Measurements from ENCODE around the gene PIEZO1. TPM values are rescaled to one million over a fixed set of nuclear protein-coding genes. Genes with fewer than 3 reads are reported as not detected.
"Not testable (repeated sequence)": the region's sequence is repeated elsewhere in the genome, so short reads cannot be mapped to it uniquely, and the experiment has no call there.

Gene PIEZO1
- total RNA-seq, 1 donor from 2014 or later, result 111 TPM

DNA sequence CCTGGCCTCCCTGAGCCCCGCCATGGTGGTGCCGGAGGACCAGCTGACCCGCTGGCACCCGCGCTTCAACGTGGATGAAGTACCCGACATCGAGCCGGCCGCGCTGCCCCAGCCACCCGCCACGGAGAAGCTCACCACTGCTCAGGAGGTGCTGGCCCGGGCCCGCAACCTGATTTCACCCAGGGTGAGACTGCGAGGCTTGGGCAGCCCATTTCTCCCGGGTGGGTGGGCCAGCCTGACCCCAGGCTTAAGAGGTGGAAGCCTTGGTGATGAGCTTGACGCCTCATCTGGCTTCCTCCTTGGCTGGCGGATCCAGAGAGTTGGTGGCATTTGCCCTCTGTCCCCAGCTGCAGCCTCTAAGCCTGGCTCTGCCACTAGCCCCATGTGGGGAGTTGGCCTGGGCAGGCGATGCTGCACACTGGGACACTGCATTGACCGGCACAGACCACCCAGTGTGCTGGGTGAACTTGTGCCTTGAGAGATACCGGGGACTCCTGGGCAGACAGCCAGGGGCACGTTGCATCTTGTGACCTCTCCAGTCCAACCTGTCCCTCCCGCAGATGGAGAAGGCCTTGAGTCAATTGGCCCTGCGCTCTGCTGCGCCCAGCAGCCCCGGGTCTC lies 21.6 kb upstream of the PIEZO1 start:
- ATAC-seq, result no peak
- intact Hi-C loops (cut with DNase I), result no loop called here
- no peak for DNase-seq (ENCODE audit: low spot score)

DNA sequence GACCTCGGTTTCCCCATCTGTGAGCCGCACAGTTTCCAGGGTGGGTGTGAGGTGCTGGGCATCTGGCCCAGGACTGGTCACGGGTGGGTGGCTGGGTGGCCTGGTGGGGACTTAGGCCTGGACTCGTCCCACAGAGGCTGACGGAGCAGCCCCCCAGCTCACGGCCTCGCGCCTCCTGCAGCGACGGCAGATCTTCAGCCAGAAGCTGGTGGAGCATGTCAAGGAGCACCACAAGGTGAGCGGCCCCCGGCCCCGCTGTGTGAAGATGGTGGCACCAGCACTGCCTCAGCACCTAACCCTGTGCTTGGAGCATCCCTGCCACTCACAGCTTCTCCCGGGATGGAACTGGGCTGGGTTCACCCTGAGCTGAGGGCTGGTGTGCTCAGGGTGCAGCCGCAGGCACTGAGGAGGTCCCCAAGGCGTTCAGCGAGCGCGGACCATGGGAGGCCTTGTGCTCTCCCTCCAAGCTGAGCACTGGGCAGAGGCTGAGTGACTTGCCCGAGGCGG lies 20.9 kb upstream of the PIEZO1 start:
- ATAC-seq, result no peak
- no peak for DNase-seq (ENCODE audit: low spot score)
- intact Hi-C loops (cut with DNase I), result no loop called here

DNA sequence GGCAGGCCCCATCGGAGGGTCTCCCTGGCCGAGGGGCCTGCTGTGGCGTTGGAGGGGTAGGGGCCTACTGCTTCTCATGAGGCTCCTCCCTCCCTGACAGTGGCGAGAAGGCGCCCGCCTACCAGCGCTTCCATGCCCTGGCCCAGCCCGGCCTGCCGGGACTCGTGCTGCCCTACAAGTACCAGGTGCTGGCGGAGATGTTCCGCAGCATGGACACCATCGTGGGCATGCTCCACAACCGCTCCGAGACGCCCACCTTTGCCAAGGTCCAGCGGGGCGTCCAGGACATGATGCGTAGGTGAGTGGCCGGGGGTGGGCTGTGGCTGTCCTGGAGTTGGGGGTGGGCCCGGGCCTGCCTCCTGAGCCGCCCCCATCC lies 20.3 kb upstream of the PIEZO1 start:
- no peak for ATAC-seq
- DNase-seq (ENCODE audit: low spot score), result no peak
- intact Hi-C loops (cut with DNase I), result no loop called here

DNA sequence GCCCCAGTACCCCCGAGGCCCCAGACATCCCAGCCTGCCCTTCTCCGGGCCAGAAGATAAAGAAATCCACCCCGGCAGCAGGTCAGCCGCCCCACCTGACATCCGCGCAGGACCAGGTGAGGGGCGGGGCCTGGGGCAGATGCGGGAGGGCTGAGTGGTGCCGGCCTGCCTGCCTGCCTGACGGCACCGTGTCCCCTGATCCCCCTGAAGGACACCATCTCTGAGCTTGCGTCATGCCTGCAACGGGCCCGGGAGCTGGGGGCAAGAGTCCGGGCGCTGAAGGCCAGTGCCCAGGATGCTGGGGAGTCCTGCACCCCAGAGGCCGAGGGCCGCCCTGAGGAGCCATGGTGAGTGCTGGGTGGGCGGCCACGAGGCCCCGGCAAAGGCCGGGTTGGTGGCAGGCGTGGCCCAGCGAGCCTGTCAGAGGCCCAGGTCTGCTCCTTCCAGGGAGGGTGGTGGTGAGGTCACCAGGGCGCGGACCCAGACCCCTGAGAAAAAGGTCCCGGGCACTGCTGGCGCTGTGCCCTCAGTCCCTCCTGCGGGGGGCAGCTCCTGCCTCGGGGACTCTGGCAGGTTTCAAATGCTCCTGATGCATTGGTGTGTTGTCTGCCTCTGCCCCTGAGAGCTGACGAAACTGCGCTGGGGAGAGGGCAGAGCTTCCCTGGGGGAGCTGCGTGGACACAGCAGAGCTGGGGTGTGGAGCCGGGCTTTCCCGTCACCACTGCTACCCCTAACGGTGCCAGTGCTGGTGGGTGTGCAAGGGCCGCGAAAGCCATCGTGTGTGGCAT lies 19.7 kb upstream of the PIEZO1 start:
- ATAC-seq (peak; percentile 2), DNase-seq (ENCODE audit: low spot score) (no peak)
- intact Hi-C loops (cut with DNase I), result no loop called here

DNA sequence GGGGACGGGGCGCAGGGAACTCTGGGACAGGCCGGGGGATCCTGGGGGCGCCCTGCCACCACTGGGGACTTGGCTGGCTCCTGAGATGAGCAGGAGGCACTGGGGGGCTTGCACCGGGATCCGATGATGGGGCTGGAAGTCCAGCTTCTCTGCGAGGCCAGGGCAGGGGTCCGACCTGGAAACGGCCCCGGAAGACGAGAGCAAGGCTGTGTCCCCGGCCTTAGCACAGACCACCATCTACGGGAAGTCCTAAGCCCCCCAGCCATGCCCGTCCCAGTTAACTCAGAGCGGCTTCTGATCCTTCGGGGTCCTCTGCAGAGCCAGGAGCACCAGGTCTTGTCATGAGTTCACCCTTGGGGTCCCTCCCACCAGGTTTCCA lies 19.1 kb upstream of the PIEZO1 start:
- intact Hi-C loops (cut with DNase I), result no loop called here
- ATAC-seq (no peak), DNase-seq (ENCODE audit: low spot score) (no peak)

DNA sequence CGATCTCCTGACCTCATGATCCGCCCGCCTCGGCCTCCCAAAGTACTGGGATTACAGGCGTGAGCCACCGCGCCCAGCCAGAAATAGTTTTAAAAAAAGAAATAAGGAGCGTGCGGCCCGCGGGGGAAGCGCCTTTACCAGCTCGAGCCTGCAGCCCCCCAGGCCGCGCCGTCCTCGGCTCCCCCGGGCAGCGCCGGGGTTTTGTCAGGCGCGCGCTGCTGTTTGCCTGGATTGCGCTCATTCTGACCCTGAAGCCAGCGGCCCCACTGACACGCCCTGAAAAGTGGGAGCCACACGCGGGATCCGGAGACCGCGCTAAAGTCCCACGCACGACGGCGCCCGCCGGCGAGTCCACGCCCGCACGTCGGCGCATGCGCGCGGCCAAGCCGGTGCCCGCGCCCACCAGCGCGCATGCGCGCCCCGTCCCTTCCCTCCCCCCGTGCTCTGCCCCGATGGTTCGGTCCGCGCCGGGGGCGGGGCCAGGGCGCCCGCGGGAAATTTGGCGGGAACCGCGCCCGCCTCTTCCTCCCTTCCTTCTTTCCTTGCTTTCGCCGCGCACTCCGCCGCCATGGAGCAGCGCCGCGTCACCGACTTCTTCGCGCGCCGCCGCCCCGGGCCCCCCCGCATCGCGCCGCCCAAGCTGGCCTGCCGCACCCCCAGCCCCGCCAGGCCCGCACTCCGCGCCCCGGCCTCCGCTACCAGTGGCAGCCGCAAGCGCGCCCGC lies 18.4 kb upstream of the PIEZO1 start, which contains the start of gene CDT1:
Gene CDT1, plus strand, starts transcription at position 526 of the 724 bp plus-strand sequence. Its CDS starts 43 bp downstream, at position 569.
- intact Hi-C loops (cut with DNase I), result no loop called here
- peak; percentile 93 for DNase-seq (ENCODE audit: low spot score)
- peak; percentile 68 for ATAC-seq

DNA sequence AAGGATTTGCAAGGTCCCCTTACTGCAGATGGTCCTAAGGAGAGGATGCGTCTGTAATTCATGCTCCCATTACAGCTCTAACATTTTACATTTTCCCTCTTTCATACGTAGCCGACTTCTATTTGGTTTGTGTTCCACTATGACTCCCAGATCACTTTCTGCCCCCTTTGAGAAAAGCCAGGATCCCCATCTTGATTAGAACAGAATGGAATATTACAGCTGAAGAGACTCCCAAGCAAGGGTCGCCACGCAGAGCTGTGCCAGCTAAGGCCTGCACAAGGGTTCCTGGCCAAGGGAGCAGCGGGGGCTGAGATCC lies 15.2 kb upstream of the PIEZO1 start:
- DNase-seq (ENCODE audit: low spot score), result no peak
- no peak for ATAC-seq
- intact Hi-C loops (cut with DNase I), result no loop called here

DNA sequence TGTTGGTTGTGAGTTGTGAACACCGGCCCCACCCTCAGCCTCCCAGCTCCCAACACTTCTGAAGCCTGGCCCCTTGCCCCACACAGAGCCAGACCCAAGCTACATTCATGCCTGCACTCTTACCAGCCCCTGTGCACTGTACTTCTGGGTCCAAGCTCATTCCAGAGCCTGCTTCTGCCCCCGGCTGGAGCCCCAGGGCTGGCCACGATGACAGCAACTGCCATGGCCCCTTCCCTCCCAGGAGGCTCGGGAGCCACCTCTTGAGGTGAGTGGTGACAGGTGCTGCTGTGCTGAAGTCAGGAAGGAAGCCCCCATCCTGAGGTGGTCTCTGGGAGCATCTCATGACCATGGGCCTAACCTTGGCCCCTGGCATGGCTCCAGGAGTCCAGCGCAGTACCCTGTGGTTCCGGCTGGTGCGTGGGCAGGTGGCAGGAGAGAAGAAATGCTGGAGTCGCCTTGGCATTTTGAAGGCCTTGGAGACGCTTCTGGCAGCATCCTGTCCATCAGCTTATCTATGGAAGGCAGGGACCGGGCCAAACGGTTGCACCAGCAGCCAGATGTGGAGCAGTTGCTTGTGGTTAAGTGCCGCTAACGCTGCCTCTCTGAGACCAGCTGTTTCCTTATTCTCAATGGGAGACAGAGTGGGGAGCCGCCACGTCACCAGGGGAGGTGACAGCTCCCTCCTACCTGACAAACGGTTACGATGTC lies 14.7 kb upstream of the PIEZO1 start:
- DNase-seq (ENCODE audit: low spot score) (no peak), ATAC-seq (no peak)

DNA sequence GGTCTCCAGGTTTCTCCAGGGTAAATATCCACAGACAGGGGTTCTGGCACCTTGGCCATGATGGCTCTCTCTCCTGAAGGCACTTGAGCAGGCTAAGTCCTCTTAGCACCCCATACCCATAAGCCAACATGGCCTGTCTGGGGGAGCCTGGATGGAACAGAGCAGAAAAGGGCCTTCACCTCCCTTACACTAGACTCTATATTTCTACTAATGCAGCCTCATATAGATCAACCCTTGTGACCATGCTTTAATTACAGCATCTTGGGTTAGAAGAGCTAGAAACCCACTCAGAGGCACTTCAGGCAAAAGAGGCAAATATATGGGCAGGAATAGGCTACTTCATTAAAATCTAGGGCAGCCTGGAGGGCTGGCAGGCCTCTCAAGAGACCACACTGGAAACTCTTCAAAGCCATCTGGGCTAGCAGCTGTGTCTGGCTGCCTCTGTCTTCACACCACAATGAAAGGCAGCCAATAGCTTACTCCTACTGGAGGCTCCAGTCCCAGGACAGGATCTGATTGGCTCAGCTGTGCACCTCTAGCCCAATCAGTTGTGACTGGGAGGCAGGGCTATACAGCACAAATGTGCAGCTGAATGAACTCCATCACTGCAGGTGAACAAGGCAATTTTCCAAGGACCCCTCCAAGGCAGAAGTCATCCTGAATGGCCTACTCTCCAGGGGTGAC lies 13.9 kb upstream of the PIEZO1 start:
- ATAC-seq (no peak), DNase-seq (ENCODE audit: low spot score) (no peak)
- intact Hi-C loops (cut with DNase I), result no loop called here

More for the DNA sequence above, 14.7 kb upstream of the PIEZO1 start:
- intact Hi-C loops (cut with DNase I), result no loop called here

DNA sequence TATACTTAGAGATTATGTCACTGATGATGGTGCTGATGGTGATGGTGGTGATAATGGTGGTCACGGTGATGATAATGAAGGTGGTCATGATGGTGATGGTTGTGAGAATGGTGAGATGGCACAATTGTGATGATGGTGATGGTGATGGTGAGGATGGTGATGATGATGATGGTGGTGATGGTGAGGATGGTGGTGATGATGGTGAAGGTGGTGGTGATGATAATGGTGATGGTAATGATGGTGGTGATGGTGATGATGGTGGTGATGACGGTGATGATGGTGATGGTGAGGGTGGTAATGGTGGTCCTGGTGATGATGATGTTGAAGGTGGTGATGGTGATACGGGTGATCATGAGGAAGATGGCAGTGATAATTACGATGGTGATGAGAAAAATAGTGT lies 13.1 kb upstream of the PIEZO1 start:
- DNase-seq (ENCODE audit: low spot score) (no peak), ATAC-seq (no peak)
- intact Hi-C loops (cut with DNase I), result no loop called here

DNA sequence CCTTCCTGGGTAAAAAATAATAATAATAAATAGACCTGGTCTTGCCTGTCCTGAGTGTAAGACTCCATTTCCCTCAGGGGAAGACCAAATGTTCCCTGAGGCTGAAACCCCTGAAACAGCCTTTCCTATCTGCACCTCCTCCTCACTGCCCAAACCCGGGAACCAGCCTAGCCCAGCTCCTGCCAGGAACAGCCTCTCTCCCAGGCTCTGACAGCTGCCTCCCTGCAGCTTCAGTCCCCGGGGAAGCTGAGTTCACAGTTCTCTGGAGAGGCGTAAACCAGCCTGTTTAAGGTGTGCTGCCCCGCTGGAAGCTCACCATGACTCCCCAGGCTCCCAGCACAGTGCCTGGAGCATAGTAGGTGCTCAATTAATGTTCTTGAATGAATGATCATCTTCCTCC lies 11.3 kb upstream of the PIEZO1 start:
- no peak for ATAC-seq
- intact Hi-C loops (cut with DNase I), result no loop called here
- DNase-seq (ENCODE audit: low spot score), result no peak

DNA sequence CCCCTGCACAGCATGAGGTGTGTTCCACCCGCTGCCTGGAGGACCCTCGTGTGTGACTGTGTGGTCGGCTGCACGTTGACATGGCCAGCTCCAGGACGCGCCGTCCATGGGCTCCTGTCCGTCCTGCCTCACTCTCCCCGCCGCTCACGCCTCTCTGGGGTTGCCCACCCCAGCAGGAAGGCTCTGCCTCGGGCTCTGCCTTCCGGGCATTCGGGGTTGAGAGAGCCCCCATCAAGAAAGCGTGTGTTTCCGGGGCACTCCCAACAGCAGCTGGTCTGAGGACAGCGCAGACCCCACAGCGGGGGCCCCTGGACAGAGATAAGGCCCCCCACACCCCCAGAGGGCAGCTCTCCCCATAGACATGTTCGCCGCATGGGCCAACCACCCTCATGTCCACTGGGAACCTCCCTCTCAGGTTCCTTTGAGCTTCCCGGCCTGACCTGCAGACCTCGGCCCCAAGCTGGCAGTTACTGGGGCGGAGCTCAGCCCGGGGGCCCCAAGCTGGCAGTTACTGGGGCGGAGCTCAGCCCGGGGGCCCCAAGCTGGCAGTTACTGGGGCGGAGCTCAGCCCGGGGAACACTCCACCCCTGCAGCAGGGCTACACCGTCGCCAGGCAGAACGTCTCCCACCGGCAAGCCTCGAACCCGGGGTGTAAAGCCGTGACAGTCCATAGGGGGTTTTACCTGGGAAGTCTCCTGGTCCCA lies 8.4 kb upstream of the PIEZO1 start:
- intact Hi-C loops (cut with DNase I), result no loop called here
- ATAC-seq (no peak), DNase-seq (ENCODE audit: low spot score) (no peak)

DNA sequence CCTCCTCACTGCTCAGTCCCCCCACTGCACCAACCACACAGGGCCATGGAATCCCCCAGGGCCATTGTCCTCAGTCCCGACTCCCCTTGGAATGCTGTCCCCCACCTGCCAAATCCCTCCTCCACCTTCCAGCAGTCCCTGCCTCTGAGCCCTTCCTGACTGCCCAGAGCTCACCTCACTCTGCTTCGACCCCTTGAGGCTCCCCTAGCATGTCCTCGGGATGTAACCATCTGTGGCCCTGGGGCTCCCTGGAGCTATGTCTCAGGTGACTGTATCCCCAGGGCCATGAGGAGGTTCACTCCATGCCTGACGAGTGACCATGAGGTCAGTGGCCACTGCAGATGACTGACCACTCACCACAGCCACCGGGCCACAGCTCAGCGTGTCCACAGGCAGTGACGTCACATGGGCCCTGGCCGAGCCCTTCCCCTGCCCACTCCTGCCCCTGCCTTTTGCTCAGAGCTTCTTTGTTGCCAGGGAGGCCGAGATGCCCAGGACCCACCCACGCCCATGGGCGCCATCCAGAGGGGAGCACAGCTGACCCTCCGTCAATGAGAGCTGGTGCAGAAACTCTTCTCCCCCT lies 7.7 kb upstream of the PIEZO1 start:
- DNase-seq (ENCODE audit: low spot score) (no peak), ATAC-seq (peak; percentile 48)
- intact Hi-C loops (cut with DNase I), result no loop called here

DNA sequence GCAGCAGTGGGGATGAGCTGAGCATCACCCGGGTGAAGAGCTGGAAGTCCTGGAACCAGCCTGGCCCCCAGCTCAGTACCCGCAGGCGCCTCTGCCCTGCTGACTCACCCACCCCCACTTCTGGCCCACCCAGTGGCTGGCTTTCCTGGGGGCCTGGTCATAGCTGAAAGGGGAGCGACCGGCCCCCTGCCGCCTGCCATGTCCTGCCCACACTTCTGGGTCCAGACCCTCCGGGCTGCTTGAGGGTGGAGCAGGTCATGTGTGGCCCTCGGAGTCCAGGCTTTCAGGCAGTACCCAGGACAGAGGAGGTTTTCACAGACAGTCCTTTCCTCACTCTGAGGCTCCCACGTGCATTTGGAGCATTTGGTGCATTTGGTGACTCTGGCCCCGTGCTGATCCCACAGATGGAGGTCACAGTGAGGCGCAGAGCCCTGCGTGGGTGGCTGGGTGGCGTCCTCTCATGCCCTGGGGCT lies 7.1 kb upstream of the PIEZO1 start:
- peak; percentile 23 for ATAC-seq
- intact Hi-C loops (cut with DNase I), result no loop called here
- DNase-seq (ENCODE audit: low spot score), result no peak

DNA sequence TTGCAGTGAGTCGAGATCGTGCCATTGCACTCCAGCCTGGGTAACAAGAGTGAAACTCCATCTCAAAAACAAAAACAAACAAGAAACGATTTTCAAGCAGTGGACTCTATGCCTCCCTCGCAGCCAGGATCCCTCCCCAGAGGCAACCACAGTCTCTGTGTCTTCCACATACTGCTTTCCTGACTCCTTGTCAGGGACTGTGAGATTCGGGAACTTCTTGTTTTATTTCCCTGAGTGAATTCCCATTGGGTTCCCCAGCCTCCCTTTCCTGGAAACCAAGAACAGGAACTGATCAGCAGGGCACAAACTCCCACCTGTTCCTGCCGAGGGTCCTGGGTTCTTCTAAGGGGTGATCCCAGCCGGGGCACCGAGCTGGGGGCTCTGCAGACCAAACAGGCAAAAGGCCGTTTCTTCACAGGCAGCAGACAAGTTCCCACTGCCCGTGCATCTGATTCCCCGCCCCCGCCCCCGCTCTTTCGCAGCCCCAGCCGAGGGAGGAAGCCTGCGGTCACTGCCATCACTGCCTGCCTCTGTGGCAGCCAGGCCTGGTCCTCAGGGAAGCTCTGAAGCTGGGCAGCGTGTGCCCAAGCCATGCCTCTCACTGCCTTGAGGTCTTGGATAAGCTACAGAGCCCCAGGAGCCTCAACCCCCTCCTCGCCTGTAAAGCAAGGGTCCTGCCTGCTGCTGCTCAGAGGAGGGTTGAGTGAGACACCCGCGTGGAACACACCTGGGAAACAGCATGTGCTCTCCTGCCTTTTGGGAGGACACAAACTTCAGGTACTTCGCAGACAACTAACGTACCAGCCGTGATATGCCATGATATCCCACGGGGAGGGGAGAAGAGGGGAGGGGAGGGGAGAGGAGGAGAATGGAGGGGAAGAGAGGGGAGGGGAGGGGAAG lies 5.5 kb upstream of the PIEZO1 start:
- ATAC-seq (peak; percentile 55), DNase-seq (ENCODE audit: low spot score) (no peak)
- intact Hi-C loops (cut with DNase I), result no loop called here

DNA sequence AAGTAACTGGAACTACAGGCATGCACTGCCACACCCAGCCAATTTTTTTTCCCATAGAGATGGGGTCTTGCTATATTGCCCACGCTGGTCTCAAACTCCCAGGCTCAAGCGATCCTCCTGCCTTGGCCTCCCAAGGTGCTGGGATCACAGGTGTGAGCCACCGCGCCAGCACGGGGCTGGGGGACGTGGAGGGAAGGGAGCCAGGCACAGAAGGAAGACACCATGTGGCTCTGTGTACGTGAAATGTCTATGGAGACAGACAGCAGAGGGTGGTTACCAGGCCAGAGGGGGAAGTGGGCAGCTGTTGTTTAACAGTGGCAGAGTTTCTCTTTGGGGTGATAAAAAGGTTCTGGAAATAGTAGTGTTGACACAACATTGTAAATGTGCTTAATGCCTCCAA lies 4.6 kb upstream of the PIEZO1 start:
- no peak for DNase-seq (ENCODE audit: low spot score)
- ATAC-seq, result peak; percentile 23
- intact Hi-C loops (cut with DNase I), result no loop called here

DNA sequence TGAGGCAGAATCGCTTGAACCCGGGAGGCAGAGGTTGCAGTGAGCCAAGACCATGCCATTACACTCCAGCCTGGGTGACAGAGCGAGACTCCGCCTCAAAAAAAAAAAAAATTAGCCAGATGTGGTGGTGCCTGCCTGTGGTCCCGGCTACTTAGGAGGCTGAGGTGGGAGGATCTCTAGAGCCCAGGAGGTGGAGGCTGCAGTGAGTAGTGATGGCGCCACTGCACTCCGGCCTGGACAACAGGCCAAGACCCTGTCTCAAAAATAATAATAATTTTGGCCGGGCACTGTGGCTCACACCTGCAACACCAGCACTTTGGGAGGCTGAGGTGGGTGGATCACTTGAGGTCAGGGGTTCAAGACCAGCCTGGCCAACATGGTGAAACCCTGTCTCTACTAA lies 3.7 kb upstream of the PIEZO1 start:
- DNase-seq (ENCODE audit: low spot score); ATAC-seq; intact Hi-C loops (cut with DNase I): not testable (repeated sequence)

All from sciatic nerve (tissue), 2 donors.